AG04450 (cell line): ENCODE measurements around the gene HIVEP2. TPM values are rescaled to one million over a fixed set of nuclear protein-coding genes. Genes with fewer than 3 reads are reported as not detected.

Experiments used
- CTCF ChIA-PET: fragments of 300-600, 350-600 bp; formaldehyde crosslinking; extraction: SDS; loops from one replicate; lab custom pipeline; 2022; ENCODE audit warnings: antibody characterized with exemption, inconsistent platforms; lab: Charles Lee
- POLR2A ChIA-PET: fragments of 350-600 bp; formaldehyde crosslinking; extraction: SDS; loops from one replicate; lab custom pipeline; 2021; ENCODE audit warnings: antibody characterized with exemption, inconsistent platforms; lab: Yijun Ruan, JAX
- DNase-seq: peaks from one replicate; pipeline ENCODE4 v3.0.0-alpha.2; 2011; ENCODE audit warnings: low read depth, low spot score
- H3K27ac ChIP-seq: one replicate; pipeline ENCODE4 v1.5.1; 2012; ENCODE audit warnings: low read depth, low read length, control low read depth
- H3K27me3 ChIP-seq: one replicate; pipeline ENCODE4 v1.6.0; 2012; ENCODE audit warnings: low read length; ENCODE audit not compliant: control insufficient read depth, insufficient read depth
- H3K4me3 ChIP-seq: 2 replicates; pipeline ENCODE4 v1.5.1; 2011; ENCODE audit warnings: mild to moderate bottlenecking, low read depth, low read length, control low read depth
- H3K9me3 ChIP-seq: 2 replicates; pipeline ENCODE4 v1.5.1; 2012; ENCODE audit warnings: low read length; ENCODE audit not compliant: control insufficient read depth, insufficient read depth
- polyA plus RNA-seq: library from polyadenylated mRNA; depleted of rRNA; stranded (reverse); fragments of >200 nt; gene quantifications from 2 replicates; pipeline ENCODE4 v1.2.3, GENCODE V29; 2011
- TF ChIP-seq, protein P1 (sequence below): IDR thresholded peaks from 2 replicates; pipeline ENCODE4 v1.5.1; 2011; ENCODE audit warnings: low read depth, low read length, control low read depth, inconsistent platforms

Gene HIVEP2
- polyA plus RNA-seq, 1 experiment = 4.9 TPM

DNA sequence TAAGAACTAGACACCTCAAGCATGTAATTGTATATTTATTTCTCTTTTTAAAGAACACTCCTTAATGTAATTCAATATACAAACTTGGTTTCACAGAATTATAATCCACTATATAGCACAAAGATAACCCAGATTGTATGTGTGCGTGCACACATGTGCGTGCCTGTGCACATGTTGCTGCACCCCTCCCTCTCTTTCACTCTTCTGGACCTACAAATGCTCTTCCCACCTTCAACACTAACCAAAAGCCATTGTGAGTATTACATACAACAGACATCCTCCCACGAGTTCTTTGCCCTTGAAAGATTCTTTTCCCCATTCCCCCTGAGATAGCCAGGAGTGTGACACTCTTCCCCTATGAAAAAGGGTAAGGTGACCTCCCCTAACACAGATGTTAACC lies 193.5 kb downstream of the HIVEP2 start:
- CTCF ChIA-PET = no interaction called here

GRCh38 chr6:142750998-142751397 lies 194.0 kb downstream of the HIVEP2 start:
- POLR2A ChIA-PET = no interaction called here
- TF ChIP-seq, protein P1, sequence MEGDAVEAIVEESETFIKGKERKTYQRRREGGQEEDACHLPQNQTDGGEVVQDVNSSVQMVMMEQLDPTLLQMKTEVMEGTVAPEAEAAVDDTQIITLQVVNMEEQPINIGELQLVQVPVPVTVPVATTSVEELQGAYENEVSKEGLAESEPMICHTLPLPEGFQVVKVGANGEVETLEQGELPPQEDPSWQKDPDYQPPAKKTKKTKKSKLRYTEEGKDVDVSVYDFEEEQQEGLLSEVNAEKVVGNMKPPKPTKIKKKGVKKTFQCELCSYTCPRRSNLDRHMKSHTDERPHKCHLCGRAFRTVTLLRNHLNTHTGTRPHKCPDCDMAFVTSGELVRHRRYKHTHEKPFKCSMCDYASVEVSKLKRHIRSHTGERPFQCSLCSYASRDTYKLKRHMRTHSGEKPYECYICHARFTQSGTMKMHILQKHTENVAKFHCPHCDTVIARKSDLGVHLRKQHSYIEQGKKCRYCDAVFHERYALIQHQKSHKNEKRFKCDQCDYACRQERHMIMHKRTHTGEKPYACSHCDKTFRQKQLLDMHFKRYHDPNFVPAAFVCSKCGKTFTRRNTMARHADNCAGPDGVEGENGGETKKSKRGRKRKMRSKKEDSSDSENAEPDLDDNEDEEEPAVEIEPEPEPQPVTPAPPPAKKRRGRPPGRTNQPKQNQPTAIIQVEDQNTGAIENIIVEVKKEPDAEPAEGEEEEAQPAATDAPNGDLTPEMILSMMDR = no peak

More for the DNA sequence above, 193.5 kb downstream of the HIVEP2 start:
- Histone ChIP-seq H3K9me3 (peaks cover 2% of the 10 kb centered on the region; the same call in 1 of the 2 replicates), H3K27ac (no peak overlapping the region), H3K27me3 (no peaks in the 10 kb centered on the region), H3K4me3 (no peak overlapping the region)
- TF ChIP-seq, protein P1 = no peak
- no peak for DNase-seq
- POLR2A ChIA-PET = interaction anchor here (0.6 kb wide), 1 partner anchor 8 kb away, joined by 3 read pairs; no protein-coding TSS in a partner anchor

GRCh38 chr6:142749556-142749955 lies 195.4 kb downstream of the HIVEP2 start:
- ChIA-PET CTCF (interaction anchor here (0.5 to 1.2 kb wide), 2 partner anchors 14 to 678 kb away, joined by 3 to 4 read pairs; no protein-coding TSS in a partner anchor), POLR2A (interaction anchor here (0.5 kb wide), 1 partner anchor 15 kb away, joined by 3 read pairs; no protein-coding TSS in a partner anchor)
- H3K27ac ChIP-seq = no peak overlapping the region
- no peak for DNase-seq
- H3K27me3 ChIP-seq = no peaks in the 10 kb centered on the region
- TF ChIP-seq, protein P1 = no peak
- peaks cover 2% of the 10 kb centered on the region; the same call in 1 of the 2 replicates for H3K9me3 ChIP-seq
- H3K4me3 ChIP-seq = no peak overlapping the region

More at GRCh38 chr6:142750998-142751397, 194.0 kb downstream of the HIVEP2 start:
- no peaks in the 10 kb centered on the region for H3K27me3 ChIP-seq
- H3K27ac ChIP-seq = no peak overlapping the region
- no peak for DNase-seq
- CTCF ChIA-PET = no interaction called here
- H3K9me3 ChIP-seq = peaks cover 2% of the 10 kb centered on the region; the same call in 1 of the 2 replicates
- no peak overlapping the region for H3K4me3 ChIP-seq

DNA sequence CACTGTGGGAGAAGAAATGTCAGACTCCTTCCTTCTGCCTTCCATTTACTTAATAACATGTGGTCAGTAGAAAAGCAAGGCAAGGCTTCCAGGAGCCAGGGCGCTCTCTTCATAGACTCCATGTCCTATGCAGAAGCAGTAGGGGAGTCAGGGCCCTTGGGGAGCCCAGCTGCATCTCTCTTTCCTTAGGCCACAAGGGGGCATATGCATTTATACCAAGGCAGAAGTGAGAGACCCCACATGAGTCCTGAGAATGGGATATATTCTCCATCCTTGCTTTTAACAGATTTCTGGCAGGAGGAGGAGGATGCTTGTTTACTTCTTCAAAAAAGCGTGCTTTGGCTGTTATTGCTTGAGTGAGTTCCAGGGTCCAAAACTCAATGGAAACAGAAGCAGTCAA lies 198.5 kb downstream of the HIVEP2 start:
- CTCF ChIA-PET = no interaction called here
- no peak overlapping the region for H3K27ac ChIP-seq
- no peak overlapping the region for H3K4me3 ChIP-seq
- POLR2A ChIA-PET = no interaction called here
- no peak for DNase-seq
- TF ChIP-seq, protein P1 = peak; percentile 48
- H3K27me3 ChIP-seq = no peaks in the 10 kb centered on the region
- H3K9me3 ChIP-seq = no peaks in the 10 kb centered on the region

GRCh38 chr6:142744836-142745235 lies 200.1 kb downstream of the HIVEP2 start:
- DNase-seq = no peak
- Histone ChIP-seq H3K27me3 (no peaks in the 10 kb centered on the region), H3K4me3 (no peak overlapping the region), H3K9me3 (no peaks in the 10 kb centered on the region), H3K27ac (no peak overlapping the region)
- CTCF ChIA-PET = no interaction called here
- TF ChIP-seq, protein P1 = no peak
- POLR2A ChIA-PET = no interaction called here
